ENCODE data around the gene FBP1.

Gene FBP1

DNA sequence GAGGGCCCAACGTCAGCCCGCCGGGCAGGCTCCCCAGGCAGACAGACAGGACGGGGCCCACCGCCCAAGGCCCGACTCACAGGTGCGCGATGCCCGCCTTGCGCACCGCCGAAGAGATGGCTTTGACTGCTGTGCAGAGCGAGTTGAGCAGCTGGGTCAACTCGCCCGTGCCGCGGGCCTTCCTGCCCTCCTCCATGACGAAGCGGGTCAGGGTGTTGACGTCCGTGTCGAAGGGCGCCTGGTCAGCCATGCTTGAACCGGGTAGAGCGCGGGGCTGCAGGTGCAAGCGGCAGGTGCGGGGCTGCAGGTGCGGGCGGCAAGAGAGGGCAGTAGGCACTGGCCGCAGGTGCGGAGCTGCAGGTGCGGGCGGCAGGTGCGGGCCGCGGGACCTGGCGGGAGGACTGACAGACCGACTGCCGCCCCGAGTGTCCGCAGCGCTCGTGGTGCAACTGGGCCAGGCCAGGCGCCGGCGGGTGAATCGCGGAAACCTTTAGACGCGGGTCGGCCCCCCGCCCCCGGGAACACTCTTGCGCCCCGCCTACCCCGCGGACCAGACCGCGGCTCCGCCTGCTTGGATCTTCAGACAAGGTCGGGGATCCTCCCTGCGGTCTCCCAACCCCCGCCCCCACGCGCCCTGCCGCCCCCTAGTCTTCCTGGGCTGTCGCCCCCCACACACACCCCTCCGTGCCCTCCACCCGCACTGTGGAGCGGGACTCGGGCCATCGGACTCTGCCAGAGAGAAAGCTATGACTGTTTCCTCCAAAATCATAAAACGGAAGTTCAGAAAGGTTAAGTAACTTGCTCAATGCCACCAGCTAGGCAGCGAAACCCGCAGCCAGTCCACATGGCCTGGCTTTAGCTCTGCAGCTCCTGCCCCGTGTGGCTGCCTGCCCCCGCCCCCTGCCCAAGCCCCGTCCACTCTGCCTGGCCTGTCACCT is at the start of gene FBP1:
TSS of gene FBP1 (minus strand) at position 458 of the 938 bp plus-strand sequence. CDS start at position 250, 208 bp downstream.
- DNase-seq = peak; percentile 64

DNA sequence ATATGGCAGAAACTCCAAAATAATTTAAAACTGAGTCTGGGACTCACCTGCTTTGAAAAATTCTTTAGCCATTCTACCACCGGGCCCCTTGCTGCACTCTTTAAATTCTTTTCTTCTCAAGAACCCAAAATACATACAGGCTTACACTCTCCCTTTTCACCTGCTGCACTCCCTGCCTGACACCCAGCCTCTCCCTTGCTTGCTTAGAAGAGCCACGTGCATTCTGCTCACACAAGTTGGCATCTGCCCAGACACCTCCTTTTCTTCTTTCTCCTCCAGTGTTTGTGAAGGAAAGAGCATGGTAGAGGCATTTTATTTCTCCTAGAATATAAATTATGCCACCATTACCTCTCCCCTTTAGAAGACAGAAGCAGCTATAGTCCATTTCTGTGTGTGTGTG is 48.1 kb upstream of the FBP1 start:
- no peak for DNase-seq

DNA sequence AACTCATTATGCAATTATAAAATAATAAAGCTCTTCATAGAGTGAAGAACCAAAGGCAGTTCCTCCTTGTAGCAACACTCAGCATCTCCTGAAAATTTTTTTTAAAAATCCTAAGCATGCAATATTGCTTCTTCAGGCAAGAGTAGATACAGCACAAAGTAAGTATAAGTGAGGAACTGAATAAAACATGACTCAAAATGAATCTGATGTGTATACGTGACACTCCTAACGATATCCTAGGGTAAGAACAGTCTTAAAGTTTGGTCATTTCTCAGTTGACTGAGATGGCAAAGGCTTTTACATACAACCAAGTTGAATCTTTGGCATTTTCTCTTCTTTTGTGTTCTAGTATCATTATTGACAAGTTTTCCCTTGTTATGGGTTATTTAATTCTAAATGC is 46.0 kb upstream of the FBP1 start:
- DNase-seq = no peak

GRCh38 chr9:94681508-94681907 is 42.2 kb upstream of the FBP1 start:
- DNase-seq = peak; percentile 80

DNA sequence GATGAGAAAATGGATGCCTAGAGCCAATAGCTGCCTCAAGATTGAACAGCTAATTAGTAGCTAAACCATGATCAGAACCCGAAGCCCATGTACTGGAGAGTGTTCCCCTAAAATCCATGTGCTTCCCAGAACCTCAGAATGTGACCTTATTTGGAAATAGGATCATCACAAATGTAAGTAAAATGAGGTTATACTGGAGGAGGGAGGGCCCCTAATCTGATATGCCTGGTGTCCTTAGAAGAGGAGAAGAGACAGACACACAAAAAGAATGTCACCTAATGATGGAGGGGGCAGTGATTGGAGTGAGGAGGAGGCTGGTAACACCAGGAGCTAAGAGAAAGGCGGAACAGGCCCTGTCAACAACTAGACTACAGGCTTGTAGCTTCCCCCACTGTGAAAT is 41.3 kb upstream of the FBP1 start:
- DNase-seq = no peak

DNA sequence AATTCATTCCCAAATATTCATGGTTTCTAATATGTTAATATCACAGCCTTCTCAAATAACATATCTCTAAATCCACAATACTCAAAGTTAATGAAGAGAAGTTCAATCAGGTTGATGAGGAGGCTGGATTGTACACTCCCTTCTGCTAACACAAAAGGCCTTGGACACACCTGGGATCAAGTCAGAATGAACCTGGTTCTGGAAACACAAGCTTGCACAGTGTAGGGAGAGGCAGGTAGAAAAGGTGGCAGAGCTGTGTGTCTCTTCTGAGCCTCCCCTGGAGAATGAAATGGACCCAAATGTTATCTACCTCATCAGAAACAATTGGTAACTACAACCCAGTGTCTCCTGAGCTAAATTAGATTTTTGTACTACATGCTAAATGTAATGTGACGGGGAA is 40.7 kb upstream of the FBP1 start:
- no peak for DNase-seq

DNA sequence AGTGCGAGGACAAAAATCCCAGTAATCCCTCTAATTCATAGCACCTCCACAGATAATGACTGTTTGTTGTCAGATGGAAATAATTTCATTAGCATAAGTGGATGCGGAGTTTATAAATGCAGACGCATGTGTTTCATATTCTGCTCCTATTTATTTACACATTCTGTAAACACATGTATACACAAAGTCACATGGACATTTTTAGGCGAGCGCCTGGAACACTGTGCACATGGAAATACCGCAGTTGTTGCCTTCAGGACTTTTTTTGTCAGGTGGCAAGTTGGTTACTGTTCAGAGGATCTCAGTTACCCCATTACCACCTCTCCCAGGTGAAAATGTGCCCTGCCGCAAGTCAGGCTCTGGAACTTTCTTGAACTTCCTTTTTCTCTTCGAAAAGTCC is 40.3 kb upstream of the FBP1 start:
- DNase-seq = no peak

DNA sequence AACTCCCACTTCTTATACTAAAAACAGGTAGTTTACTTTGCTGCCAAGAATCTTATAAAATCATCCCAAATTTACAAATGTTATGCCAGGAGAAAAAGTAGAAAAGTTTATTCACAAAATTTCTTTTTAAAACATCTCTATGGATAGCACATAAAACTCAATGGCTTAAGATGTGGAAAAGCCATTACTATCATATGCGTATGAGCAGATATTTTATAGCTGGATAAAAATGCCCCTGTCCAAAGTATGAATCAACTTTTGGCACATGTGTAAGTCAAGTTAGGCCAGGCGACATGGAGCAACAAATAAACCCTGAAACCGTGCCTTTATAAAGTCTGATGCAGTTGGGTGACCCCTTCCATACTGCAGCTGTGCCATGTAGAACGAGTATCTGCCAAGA is 38.6 kb upstream of the FBP1 start:
- peak; percentile 73 for DNase-seq

- DNase-seq = no peak
These were observed 37.3 kb upstream of the FBP1 start for GRCh38 chr9:94676446-94677131.

- DNase-seq = peak; percentile 56
These were observed 35.9 kb upstream of the FBP1 start for GRCh38 chr9:94675008-94675881.

GRCh38 chr9:94672811-94673487 is 33.6 kb upstream of the FBP1 start:
- no peak for DNase-seq

- DNase-seq = peak; percentile 52
These were observed 29.8 kb upstream of the FBP1 start for GRCh38 chr9:94668928-94669729.

DNA sequence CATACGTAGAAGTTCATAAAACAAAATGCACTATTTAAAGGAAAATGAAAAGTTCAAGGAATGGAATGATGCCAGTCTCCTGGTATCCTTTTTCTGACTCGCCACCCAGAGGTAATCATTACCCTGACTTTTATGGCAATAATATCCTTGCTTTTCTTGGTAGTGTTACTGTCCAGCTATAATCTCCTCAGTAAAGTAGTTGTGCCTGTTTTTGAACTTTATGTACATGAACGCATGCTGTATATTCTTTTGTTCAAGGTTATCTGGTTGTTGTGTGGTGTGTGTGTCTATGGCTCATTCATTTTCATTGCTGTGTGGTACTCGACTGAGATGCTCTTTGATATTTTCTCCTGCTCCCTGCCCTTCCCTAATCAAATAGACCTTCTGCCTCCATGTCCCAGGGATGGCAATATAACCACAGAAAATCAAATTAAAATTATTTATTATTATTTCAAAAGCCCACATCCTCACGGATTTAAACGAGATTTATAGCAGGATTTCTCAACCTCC is 29.2 kb upstream of the FBP1 start:
- no peak for DNase-seq

GRCh38 chr9:94666364-94667099 is 27.2 kb upstream of the FBP1 start:
- DNase-seq = no peak

GRCh38 chr9:94665613-94666012 is 26.3 kb upstream of the FBP1 start:
- no peak for DNase-seq

DNA sequence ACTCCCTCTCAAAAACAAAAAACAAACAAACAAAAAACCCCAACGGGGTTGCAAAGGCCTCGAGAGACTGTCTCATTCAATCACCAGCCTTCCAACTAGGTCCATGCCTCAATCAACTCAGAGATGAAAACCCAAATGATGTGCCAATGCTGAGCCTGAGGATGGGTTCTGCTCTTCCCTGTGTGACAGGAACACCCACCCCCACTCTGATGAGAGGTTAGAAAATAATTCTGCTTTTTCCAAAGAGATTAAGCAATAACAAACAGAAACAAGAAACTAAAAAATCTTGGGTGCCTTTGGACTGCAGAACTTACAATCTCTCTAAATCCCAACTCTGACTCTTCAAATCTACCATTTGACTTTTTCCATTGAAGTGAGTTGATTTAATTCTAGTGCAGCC is 25.5 kb upstream of the FBP1 start:
- no peak for DNase-seq

DNA sequence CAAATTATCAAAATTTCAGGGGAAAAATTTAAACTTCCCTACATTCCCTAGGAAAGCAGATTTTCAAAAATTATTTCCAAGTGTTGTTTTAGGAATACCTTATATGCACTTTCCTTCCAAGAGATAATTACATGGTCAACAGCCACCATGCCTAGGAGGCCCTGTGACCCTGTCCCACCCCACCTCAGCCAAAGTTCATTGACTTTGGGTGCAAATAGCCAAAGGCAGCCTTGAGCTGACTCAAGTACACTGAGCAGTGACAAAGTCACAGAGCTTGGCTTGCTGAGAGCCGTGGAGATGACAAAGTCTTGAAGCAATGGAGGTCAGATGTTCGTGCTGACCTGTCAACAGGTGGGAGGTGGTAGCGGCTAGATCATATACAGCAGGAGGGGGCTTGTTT is 24.3 kb upstream of the FBP1 start:
- DNase-seq = no peak

- no peak for DNase-seq
These were observed 23.8 kb upstream of the FBP1 start for GRCh38 chr9:94663140-94663539.

DNA sequence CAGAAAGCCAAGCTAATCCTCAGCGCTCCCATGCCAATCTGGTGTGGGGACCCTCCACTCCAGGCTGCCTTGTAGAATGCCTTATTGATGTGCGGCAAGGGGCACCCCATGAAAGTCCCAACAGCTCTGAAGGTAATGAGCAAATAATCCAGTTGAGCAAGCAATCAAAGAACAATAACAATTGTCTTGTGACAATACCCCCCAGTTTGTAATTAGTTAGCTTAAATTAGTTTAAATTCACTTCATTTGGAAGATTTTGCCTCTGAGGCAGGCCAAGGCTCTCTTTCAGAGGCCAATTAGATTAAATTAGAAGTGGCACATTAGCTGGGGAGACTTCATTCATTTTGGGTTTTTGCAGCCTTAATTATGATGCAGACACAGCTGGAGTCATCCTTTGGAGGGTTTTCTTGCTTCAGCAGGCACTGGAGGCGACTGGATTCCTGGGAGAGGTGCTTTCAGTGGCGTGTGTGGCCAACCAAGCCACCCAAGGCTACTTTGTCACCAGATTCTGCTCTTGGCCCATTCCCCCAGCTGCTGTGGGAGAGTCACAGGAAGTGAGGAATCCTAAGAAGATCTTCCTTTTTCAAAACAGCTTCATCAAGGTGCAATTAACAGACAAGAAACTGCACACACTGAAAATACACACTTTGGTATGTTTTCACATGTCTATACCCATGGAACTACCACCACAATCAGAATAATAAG is 17.9 kb upstream of the FBP1 start:
- DNase-seq = no peak

- peak; percentile 80 for DNase-seq
These were observed 16.9 kb upstream of the FBP1 start for GRCh38 chr9:94656200-94656599.

Measured in femur (tissue), 1 donor.